ENCODE measurements around the gene TREML1. TPM values are rescaled to one million over a fixed set of nuclear protein-coding genes. Genes with fewer than 3 reads are reported as not detected.

TREML1 gene
- polyA plus RNA-seq, 1 experiment = not detected

DNA sequence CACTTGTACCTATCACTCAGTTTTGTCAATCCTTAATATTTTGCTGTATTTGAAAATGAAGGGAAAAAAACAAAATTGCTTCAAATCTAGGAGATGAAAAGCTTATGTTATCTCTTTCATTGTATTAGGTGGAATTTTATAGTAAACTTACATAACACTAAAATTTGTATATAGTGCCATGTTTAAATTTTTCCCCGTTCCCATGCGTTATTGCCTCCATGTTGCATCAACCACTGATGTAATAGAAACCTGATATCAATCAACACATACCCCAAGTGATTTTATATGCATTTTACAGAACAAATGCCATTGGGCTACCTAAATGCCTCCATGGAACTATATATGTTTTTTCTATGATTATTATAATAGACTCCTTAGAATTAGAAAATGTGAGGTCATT, 23.5 kb upstream of the TREML1 start:
- CTCF ChIA-PET = interaction anchor here (1.1 to 1.7 kb wide), 3 partner anchors 10 to 86 kb away, joined by 3 to 7 read pairs (median 4); no protein-coding TSS in a partner anchor

DNA sequence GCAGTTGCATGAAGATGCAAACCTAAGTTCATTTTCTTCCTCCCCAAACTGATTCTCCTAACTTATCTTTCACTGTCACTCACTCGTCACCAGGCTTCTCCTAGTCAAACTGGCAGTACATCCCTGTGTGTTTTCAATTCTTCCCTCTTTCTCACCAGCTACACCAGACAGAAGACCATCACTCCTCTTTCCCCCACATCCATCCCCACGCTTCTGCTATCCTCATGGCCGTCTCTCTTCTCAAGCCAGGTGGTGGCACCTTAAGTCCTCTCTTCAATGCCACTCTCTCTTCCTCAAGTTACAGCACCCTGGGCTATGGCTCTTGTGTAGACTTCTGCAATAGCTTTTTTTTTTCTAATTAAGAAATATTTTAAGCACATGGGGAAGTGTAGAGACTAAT, 23.1 kb upstream of the TREML1 start:
- POLR2A ChIA-PET = no interaction called here
- H3K4me3 ChIP-seq (ENCODE audit: low read depth, low read length) = no peak overlapping the region
- CTCF ChIA-PET = interaction anchor here (1.1 to 1.7 kb wide), 3 partner anchors 11 to 85 kb away, joined by 3 to 7 read pairs (median 4); no protein-coding TSS in a partner anchor
- TF ChIP-seq, protein P1, sequence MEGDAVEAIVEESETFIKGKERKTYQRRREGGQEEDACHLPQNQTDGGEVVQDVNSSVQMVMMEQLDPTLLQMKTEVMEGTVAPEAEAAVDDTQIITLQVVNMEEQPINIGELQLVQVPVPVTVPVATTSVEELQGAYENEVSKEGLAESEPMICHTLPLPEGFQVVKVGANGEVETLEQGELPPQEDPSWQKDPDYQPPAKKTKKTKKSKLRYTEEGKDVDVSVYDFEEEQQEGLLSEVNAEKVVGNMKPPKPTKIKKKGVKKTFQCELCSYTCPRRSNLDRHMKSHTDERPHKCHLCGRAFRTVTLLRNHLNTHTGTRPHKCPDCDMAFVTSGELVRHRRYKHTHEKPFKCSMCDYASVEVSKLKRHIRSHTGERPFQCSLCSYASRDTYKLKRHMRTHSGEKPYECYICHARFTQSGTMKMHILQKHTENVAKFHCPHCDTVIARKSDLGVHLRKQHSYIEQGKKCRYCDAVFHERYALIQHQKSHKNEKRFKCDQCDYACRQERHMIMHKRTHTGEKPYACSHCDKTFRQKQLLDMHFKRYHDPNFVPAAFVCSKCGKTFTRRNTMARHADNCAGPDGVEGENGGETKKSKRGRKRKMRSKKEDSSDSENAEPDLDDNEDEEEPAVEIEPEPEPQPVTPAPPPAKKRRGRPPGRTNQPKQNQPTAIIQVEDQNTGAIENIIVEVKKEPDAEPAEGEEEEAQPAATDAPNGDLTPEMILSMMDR (IDR thresholded peaks at IDR 0.05; ENCODE audit: insufficient read depth, low read depth, low read length) = no peak
- no peaks in the 10 kb centered on the region for H3K36me3 ChIP-seq (ENCODE audit: control insufficient read depth, insufficient read depth, low read length)
- no peak for DNase-seq (ENCODE audit: low read depth)
- peaks cover 11% of the 10 kb centered on the region for H3K27me3 ChIP-seq (ENCODE audit: control insufficient read depth, insufficient read depth, low read length)

More for the DNA sequence above, 23.5 kb upstream of the TREML1 start:
- Histone ChIP-seq H3K36me3 (ENCODE audit: control insufficient read depth, insufficient read depth, low read length) (no peaks in the 10 kb centered on the region), H3K27me3 (ENCODE audit: control insufficient read depth, insufficient read depth, low read length) (peaks cover 11% of the 10 kb centered on the region), H3K4me3 (ENCODE audit: low read depth, low read length) (no peak overlapping the region)
- POLR2A ChIA-PET = no interaction called here
- TF ChIP-seq, protein P1 (IDR thresholded peaks at IDR 0.05; ENCODE audit: insufficient read depth, low read depth, low read length) = no peak
- no peak for DNase-seq (ENCODE audit: low read depth)

DNA sequence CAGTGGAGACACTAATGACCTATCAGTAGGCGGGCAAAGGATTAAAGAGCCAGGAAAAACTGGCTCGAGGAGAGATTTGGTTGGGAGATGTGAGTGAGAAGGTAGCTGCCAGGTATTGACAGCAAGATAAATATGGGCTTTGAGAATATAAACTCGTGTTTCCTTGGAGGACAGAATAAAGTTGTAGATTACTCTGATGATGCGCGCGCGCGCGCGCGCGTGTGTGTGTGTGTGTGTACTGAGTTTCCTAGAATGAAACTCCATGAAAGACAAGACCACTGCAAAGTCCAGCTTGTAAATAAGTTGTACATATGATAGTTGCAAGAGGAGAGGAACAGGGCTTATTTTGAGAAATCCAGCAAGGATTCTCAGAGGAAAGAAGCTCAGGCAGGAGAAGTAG, 22.0 kb upstream of the TREML1 start:
- no peak overlapping the region for H3K4me3 ChIP-seq (ENCODE audit: low read depth, low read length)
- peaks cover 8% of the 10 kb centered on the region for H3K27me3 ChIP-seq (ENCODE audit: control insufficient read depth, insufficient read depth, low read length)
- DNase-seq (ENCODE audit: low read depth) = no peak
- H3K36me3 ChIP-seq (ENCODE audit: control insufficient read depth, insufficient read depth, low read length) = no peaks in the 10 kb centered on the region
- TF ChIP-seq, protein P1 (IDR thresholded peaks at IDR 0.05; ENCODE audit: insufficient read depth, low read depth, low read length) = no peak
- ChIA-PET CTCF (interaction anchor here (1.6 to 1.7 kb wide), 2 partner anchors 16 to 84 kb away, joined by 4 to 7 read pairs; no protein-coding TSS in a partner anchor), POLR2A (no interaction called here)

DNA sequence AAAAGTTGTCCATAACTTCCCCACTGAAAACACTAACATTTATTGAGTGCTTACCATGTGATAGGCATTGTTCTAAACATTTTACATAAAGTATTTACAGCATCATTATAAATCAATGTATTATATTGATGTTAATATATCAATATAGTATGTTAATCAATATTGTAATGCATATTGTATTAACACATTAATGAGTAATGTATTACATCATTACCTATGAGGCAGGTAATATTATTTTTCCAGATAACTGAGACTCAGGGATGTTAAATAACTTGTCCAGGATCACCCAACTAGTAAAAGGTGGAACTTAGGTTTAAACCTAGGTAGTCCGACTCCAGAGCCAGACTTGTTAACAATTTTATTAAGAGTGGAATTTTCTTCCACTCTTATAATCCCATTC, 20.9 kb upstream of the TREML1 start:
- Histone ChIP-seq H3K4me3 (ENCODE audit: low read depth, low read length) (no peak overlapping the region), H3K27me3 (ENCODE audit: control insufficient read depth, insufficient read depth, low read length) (peaks cover 8% of the 10 kb centered on the region), H3K36me3 (ENCODE audit: control insufficient read depth, insufficient read depth, low read length) (no peaks in the 10 kb centered on the region)
- POLR2A ChIA-PET = no interaction called here
- DNase-seq (ENCODE audit: low read depth) = no peak
- TF ChIP-seq, protein P1 (IDR thresholded peaks at IDR 0.05; ENCODE audit: insufficient read depth, low read depth, low read length) = no peak
- CTCF ChIA-PET = no interaction called here

DNA sequence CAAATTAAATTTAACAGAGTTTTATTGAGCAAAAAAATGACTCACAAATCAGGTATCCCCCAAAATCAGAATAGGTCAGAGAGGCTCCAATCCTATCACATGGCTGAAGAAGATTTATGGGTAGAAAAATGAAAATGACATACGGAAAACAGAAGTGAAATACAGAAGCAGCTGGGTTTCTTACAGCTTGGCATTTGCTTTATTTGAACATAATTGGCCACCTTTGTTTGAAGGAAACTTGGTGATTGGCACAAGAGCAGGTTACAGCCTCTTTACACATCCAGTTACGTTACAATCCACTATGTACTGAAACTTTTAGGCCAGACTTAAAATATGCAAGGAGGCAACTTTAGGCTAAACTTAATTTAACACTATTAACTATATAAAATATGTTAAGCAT, 20.5 kb upstream of the TREML1 start:
- Histone ChIP-seq H3K4me3 (ENCODE audit: low read depth, low read length) (no peak overlapping the region), H3K27me3 (ENCODE audit: control insufficient read depth, insufficient read depth, low read length) (peaks cover 8% of the 10 kb centered on the region), H3K36me3 (ENCODE audit: control insufficient read depth, insufficient read depth, low read length) (no peaks in the 10 kb centered on the region)
- CTCF ChIA-PET = interaction anchor here (1.4 to 1.5 kb wide), 2 partner anchors 7 to 17 kb away, joined by 4 read pairs; no protein-coding TSS in a partner anchor
- no peak for DNase-seq (ENCODE audit: low read depth)
- POLR2A ChIA-PET = no interaction called here
- TF ChIP-seq, protein P1 (IDR thresholded peaks at IDR 0.05; ENCODE audit: insufficient read depth, low read depth, low read length) = no peak

Data from BJ (cell line).